Fibroblast of mammary gland (primary cell): ENCODE data around the gene LY86.
"Not testable (repeated sequence)": the region's sequence is repeated elsewhere in the genome, so short reads cannot be mapped to it uniquely, and the experiment has no call there.

Experiments
- DNase-seq: peaks from one replicate; pipeline ENCODE4 v3.0.0-alpha.2; 2010; ENCODE audit warnings: low read depth
- H3K4me3 ChIP-seq: 2 replicates; pipeline ENCODE4 v1.5.1; 2011; ENCODE audit warnings: low read depth, mild to moderate bottlenecking, low read length, moderate library complexity; ENCODE audit not compliant: control insufficient read depth
- TF ChIP-seq, protein P1 (sequence below): conservative IDR thresholded peaks from 2 replicates; pipeline ENCODE4 v1.5.1; 2011; ENCODE audit warnings: low read depth, low read length, inconsistent platforms; ENCODE audit not compliant: control insufficient read depth, insufficient read depth

LY86 gene

DNA sequence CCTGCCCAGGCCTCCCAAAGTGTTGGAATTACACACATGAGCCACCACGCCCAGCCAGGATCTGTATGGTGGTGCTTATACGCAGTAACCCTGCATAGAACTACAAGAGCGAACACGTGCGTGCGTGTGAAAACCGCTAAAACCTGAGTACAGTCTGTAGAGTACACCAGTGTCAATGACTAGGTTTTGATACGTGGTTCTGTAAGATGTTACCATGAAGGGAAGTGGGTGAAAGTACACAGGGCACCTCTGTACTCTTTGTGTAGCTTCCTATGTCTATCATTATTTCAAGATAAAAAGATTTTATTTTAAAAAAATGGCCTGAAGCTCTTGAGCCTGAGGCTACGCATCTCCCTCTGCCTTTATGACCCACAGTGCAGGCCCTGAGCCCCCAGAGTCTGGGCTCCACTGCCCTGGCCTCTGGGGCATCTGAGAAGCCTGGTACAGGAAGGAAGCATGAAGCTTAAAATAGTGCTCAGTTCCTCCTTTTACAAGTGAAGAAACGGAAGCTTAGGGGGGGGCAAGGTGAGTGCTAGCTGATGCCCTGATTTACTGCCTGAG is 21.6 kb downstream of the LY86 start:
- TF ChIP-seq, protein P1, sequence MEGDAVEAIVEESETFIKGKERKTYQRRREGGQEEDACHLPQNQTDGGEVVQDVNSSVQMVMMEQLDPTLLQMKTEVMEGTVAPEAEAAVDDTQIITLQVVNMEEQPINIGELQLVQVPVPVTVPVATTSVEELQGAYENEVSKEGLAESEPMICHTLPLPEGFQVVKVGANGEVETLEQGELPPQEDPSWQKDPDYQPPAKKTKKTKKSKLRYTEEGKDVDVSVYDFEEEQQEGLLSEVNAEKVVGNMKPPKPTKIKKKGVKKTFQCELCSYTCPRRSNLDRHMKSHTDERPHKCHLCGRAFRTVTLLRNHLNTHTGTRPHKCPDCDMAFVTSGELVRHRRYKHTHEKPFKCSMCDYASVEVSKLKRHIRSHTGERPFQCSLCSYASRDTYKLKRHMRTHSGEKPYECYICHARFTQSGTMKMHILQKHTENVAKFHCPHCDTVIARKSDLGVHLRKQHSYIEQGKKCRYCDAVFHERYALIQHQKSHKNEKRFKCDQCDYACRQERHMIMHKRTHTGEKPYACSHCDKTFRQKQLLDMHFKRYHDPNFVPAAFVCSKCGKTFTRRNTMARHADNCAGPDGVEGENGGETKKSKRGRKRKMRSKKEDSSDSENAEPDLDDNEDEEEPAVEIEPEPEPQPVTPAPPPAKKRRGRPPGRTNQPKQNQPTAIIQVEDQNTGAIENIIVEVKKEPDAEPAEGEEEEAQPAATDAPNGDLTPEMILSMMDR: no peak
- DNase-seq: no peak
- no peak overlapping the region for H3K4me3 ChIP-seq

DNA sequence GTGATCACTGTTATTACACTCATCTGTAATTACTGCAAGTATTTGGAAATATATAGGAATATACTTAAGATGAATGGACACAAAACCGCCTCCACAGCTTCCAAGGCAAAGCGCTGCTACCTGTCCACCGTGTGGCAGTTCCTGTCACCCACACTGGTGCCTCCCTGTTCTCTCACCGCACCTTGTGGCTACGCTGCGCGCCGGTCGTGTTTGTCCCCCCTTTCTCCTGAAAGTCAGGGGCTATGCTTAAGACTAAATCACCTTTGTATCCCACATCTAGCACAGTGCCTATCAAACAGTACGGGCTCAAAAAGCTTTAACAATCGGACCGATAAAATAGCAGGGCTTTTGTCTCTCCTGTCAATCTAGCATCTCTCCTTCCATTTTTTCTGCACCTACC is 23.0 kb downstream of the LY86 start:
- TF ChIP-seq, protein P1: no peak
- no peak for DNase-seq
- H3K4me3 ChIP-seq: no peak overlapping the region

DNA sequence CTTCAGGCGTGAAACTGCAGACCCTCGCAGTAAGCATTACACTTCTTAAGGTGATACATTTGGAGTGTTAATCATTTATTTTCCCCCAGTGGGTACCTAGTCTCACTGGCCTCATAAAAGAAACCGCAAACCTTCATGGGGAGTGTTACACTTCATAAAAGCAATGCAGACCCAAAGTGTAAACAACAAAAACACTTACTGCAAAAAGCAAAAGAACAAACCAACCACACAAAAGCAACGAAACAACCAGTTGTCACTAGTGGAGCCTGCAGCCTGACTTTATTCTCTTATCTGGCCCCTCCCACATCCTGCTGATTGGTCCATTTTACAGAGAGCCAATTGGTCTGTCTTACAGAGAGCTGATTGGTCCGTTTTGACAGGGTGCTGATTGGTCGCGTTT is 23.8 kb downstream of the LY86 start:
- DNase-seq: no peak
- TF ChIP-seq, protein P1: no peak

DNA sequence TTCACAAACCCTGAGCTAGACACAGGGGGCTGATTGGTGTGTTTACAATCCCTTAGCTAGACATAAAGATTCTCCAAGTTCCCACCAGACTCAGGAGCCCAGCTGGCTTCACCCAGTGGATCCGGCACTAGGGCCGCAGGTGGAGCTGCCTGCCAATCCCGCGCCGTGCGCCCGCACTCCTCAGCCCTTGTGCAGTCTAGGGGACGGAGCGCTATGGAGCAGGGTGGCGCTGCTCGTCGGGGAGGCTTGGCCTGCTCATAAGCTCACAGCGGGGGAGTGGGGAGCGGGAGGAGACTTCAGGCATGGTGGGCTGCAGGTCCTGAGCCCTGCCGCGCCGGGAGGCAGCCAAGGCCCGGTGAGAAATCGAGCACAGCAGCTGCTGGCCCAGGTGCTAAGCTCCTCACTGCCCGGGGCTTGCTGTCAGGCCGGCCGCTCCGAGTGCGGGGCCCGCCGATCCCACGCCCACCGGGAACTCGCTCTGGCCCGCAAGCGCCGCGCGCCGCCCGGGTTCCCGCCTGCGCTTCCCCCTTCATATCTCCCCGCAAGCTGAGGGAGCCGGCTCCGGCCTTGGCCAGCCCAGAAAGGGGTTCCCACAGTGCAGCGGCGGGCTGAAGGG is 24.7 kb downstream of the LY86 start:
- not testable (repeated sequence) for H3K4me3 ChIP-seq, DNase-seq

More for the DNA sequence above, 23.8 kb downstream of the LY86 start:
- no peak overlapping the region for H3K4me3 ChIP-seq

DNA sequence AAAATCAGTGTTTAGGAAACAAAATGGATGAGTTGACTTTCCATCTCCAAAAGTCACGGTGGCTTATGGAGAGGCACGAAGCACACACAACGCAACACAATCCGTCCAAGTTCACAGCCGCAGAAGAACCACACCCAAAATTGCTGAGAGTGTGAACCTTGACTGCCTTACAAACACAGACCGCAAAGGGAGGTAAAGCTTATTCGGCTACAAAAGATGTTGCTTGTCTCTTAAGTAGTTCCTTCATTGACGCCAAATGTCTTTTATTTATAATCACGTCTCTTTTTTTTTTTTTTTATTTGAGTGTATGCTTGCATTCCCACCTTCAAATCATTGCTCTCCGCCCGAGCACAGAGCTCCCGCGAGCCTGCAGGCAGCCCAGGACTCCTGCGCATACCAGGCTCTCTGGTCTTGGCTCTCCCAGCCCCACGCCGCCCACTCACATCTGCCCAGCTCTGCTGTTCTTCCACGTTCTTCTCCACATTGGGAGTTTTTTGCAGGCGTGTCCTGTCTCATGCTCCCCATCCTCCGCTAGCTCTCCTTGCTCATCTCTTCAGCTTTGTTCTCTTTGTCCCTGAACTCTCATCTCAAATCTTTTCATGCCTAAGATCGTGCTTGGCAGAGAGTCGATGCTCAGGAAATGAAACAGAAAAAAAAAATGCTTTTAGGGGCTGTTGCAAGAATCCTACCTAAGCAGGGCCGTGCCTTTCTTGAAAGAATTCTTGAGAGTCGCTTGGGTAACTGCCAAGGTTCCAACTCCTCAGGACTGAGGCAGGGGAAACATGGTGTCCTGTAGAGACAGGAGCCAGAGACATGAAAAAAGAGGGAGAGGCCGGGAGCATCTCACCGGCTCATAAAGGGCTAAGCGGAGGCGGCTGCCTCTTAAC is 25.8 kb downstream of the LY86 start:
- DNase-seq: peak; percentile 1
- H3K4me3 ChIP-seq: no peak overlapping the region
- TF ChIP-seq, protein P1: no peak

DNA sequence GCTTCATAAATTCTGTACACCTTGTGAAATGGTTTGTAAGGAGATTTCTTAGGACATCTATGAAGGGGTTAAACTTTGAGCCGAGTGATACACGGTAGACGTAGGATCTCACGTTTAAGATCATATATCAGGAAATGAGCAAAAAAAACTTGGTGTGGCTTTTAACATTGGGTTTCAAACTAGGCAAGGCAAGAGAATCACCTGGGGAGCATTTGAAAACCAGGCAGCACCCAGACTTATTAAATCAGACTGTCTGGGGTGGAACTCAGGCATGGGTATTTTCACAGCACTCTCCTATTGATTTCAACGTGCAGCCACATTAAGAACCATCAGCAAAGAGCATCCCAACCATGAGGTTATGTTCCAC is 26.4 kb downstream of the LY86 start:
- H3K4me3 ChIP-seq: no peak overlapping the region
- DNase-seq: no peak
- TF ChIP-seq, protein P1: no peak

DNA sequence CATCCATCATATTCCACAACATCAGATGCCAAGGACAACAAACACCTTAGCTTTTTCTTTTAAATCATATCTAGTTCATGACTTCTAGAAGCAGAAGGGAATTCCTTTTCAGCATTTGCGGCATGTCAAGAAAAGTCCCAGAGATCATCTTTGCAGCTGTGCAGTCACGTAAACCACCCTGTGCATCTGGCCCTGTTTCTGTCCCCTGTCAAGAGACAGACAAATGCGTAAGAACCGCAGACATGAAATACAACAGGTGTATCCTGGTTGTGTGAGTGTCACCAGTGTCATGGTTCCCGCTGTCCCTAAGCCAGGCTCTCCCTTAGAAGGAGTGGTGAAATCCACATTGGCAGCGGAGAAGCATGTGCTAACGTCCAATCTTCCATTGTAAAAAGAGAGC is 28.1 kb downstream of the LY86 start:
- TF ChIP-seq, protein P1: no peak
- H3K4me3 ChIP-seq: no peak overlapping the region
- no peak for DNase-seq
